Activated gamma-delta T cell (primary cell): ENCODE data around the gene SCAMP5.

Experiments used
- DNase-seq: peaks from one replicate; lab custom pipeline; 2025; lab: John Stamatoyannopoulos, UW

The SCAMP5 gene

DNA sequence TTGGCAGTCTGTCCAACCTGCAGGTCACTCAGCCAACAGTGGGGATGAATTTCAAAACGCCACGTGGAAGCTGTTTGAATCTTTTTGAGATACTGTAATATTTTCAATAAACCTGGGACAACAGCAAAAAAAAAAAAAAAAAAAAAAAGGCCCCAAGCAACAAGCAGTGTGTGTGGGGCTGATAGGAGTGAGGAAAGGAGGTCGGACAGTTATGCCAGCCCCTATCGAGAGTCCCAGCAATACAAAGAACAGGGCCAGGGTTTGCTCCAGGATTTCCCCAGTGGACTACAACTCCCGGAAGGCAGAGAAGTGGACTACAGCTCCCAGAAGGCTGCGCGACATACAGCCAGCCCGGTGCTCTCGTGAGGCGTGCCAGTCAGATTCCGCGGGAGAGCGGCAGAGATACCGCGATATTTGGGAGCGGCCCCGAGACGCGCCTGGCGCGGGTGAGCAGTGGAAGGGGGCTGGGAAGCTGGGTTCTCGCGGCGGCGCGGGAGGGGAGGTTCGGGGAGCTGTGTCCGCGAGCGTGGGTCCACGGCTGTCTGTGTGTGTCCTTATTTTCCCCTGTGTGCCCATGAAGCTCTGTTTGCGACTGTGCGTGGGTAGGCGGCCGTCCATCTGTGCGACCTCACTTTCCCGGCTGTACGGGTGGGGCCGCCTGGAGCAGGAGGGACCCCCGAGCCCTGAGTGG, 28.0 kb downstream of the SCAMP5 start, which contains the start of gene PPCDC:
Gene PPCDC, plus strand, starts transcription at position 410 of the 691 bp plus-strand sequence. CDS start 4,729 bp downstream, outside the sequence.
- peak; percentile 77 for DNase-seq

DNA sequence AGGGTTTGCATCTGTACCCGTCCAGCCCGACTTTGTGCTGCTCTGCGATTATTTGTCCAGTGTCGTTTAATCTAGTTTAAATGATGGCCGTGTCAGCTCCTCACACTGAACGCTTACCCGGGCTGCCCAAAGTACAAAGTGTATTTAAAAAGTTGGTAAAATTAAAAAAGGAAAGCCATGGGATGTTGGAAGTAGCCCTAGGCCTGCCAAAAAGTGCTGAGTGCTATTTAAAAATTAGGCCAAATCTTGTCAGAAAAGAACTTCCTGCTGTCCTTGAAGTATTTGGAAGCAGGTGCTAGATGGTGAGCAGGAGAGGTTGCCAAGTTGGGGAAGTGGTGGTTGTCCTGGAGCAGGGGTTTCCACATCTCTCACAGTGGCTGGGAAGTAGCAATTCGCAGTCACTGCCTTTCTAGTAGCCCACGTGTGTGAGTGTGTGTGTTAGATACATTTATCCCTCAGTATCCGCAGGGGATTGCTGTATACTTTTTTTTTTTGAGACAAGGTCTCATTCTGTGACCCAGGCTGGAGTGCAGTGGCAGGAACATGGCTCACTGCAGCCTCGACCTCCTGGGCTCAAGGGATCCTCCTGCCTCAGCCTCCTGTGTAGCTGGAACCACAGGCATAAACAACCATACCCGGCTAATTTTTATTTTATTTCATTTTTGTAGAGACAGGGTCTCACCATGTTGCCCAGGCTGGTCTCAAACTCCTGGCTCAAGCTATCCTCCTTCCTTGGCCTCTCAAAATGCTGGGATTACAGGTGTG, 28.7 kb downstream of the SCAMP5 start:
- no peak for DNase-seq

DNA sequence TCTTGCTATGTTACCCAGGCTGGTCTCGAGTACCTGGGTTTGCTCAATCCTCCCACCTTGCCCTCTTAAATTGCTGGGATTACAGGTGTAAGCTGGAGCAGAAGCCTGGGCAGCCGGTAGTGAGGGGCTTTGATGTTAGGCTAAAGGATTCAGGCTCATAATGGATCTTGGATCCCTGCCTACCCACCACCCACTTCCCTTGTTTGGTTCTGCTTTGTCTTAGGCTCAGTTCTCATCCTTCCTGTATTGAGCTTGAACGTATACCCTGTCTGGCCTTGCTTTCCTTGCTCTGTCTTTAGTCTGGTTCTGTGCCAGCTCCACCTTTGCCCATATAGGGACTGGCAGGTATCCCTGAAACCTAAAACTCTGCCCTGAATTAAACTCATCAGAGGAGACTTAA, 29.7 kb downstream of the SCAMP5 start:
- no peak for DNase-seq

DNA sequence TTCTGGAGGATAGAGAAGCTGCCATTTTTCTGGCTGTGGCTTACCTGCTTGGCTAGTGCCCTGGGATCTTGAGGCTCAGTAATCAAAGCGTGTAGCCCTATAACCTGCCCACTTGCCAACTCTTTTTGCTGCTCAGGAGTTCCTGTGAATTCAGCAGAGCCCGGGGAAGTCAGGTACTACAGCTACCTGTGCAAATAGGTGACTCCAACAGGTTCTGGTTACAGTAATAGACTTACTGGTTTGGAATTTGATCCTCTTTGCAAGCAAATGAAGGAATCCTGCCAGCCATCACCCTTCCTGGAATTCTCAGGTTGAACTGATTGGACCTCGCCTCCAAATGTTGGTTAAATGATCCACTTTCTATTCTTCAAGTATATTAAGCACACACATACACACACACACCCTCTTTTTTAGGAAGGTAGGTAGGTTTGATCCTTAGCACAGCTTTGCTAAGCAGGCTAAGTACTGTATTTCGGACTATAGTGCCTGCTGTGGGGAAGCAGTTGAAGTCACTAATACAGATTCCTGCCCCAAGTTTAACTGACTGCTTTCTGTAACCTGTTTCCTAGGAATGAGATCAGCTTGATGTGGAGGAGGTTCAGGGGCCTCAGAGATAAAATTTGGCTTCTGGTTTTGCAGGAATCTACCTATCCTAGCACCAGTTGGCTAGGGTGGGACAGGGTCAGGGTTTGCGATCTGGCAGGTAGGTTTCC, 30.3 kb downstream of the SCAMP5 start:
- no peak for DNase-seq

DNA sequence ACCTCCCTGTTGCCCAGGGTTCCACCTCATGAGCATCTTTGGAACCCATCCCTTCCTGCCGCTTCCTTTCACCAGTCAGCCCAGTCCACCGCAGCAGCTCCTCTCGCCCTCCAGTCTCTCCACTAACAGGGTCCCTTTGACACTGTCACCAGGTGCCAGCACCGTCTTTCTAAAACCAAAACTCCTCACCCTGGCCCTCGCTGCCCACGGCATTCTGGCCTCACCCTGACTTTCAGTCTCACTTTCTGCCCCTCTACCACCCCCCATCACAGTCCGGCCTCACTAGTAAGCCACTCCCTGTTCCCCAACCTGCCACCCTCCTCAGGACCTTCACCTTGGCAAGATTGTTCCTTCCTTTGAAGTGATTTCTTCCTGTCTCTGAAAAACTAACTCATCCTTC, 32.2 kb downstream of the SCAMP5 start:
- no peak for DNase-seq

DNA sequence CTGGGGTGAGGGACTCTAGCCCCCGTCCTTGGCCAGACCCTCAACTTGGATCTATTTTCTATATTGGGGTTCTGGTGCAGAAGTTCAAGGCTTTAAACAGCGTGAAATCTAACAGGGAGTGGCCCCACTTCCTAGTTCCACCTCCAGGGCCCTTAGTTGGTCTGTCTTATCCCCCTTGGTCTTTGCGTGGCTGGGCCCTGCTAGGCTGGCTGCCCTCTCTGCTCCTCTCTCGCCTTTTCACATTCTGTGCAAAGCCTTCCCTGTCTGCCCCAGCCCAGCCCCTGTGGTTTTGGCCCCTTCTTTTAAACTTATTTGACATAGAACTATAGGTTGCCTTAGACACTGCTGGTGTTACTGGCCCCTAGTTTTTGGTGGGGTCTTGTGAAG, 33.6 kb downstream of the SCAMP5 start:
- DNase-seq: no peak

DNA sequence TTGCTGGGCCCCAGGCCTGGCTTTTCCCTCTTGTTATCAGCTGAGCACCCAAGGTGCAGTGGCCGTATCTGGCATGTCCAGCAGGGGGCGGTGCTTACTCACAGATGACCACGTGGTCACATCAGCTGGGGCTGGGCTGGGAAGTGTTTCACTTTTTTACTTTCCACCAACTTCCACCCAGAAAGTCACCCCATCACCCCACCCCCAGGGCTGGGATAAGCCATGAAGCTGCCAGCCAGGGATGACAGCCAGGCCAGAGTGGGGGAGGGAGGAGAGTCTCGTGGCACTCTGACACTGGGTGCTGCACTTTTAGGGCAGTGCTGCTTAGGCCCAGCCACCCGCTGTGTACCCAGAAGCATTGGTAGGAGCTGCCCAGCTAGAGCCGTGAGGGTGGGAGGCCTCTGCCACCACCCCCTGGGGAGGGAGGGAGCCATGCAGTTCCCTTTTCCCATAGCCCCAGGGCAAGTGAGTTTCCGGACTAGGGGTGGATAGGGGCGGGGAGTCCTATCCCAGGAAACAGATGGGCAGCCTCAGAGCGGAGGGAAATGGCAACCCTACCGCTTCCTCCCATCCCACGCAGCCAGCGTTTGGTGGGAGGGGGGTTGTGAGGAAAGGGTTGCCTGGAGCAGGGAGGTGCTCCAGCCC, 34.1 kb downstream of the SCAMP5 start:
- DNase-seq: peak; percentile 34

DNA sequence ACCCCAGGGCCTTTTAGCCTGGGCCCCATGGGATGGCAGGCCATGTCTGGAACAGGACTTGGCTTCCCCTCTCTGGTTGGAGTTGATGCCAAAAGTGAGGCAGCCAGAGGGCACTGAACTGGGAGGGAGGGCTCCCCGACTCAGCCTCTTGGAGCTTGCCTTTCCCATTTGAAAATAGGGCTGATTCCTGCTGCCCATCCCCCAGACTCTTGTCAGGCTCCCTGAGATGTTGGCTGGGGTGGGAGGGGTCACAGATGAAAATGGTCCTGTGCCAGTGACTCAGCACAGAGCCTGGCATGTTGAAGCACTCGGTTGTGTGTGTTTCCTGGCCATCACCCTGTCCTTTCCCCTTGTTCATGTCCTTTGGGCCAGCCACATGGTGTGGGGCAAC, 34.7 kb downstream of the SCAMP5 start:
- no peak for DNase-seq

DNA sequence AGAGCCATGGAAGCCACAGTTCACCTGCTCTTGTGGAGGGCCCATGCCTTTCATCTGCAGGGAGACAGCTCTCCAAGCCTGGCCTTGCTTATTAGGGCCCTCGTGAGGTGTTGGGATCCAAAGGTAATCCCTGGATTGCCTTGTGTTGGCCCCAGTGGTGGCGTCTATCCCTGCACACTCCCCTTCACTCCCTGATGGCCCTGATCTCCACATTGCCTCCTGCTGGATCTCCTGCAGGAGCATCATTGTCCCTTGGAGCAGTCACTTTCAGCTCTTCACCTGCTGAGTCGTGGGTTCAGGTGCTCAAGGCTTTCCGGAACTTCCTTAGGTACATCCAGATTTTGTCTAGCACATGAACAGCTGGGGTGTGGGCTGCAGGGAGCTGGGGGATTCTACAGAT, 35.1 kb downstream of the SCAMP5 start:
- DNase-seq: no peak

DNA sequence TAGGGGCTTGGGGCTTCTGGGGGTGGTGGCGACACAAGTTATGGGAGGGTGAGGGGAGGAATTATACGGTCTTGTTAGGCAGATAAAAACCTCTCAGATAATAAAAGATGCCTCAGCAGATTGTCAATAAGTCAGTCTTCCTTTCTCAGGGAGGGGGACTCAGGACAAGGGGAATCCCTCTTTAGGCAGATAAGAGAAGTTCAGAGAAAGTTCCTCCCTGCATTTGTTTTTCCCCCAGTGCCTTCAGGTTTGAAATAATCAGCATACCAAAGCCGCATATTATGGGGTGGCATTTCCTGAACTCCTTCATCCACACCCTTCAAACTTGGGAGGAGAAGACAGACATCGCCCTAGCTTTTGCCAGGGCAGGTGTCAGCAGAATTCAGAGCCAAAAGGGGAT, 36.5 kb downstream of the SCAMP5 start:
- DNase-seq: no peak

DNA sequence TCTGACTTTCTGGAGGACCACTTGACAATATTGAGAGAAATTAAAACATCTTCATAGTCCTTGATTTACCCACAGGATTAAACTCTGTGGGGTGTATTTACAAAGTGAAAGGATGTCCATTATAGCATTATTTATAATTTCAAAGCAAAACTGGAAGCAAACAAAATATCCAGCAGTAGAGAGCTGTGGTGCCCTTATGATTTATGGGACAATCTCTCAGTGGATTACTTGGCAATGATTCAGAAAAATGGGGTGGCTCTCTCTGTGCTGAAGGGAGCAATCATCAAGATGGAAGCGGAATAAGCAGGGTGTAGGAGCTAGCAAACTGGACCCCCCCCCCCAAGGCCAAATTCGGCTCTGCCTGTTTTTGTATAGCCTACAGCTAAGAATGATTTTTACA, 37.0 kb downstream of the SCAMP5 start:
- DNase-seq: no peak

DNA sequence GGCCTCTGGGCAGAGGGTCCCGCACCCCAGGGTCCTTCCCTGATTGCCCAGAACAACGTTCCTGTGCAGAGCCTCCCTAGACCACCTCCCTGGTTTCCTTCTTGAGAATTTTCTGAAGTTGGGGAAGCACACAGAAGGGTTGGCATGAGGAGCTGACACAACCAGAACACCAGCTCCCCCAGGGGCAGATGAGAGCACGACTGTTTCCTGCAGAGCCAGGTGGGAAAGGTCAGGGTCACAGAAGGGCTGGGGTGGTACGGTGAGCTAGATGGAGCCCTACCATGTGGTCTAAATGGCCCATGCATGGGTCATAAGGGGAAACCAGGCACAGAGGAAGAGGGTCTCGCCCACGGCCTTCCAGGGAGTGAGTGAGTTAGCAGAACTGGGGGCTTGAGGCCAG, 38.4 kb downstream of the SCAMP5 start:
- no peak for DNase-seq

DNA sequence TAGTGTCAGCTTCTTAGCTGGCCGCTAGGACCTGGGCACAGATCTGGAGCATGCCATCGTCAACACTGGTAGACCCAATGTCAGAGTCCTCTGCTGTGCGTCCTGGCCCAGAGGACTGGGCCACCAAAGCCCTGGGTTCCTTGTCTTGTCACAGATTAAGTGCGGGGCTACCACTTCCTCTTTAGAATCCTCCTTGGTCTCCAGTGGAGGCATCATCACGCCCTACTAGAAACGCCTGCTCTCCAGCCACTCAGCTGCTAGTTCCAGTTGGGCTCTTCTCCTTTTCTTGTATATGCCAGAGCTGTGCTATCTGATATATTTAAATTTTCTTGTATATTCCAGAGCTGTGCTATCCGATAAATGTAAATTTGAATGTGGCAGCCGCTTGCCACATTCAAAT, 39.3 kb downstream of the SCAMP5 start:
- no peak for DNase-seq

DNA sequence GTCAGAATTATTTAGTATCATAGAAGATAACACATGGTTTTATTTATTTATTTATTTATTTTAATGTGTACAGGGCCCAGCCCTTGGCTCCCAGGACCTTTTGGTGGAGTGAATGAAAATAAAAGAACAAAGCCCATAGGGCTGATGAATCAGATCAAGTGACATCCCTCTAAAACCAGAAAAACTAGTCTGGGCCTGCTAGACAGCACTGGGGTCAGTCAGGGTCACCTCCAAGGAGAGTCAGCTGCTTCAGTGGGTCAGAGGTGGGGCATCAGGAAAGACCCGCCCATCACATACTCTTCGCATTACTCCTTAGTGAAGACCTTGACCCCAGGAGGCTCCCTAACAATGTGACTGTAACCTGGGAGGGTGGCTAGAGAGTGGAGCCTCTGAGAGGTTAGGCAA, 40.9 kb downstream of the SCAMP5 start:
- no peak for DNase-seq

DNA sequence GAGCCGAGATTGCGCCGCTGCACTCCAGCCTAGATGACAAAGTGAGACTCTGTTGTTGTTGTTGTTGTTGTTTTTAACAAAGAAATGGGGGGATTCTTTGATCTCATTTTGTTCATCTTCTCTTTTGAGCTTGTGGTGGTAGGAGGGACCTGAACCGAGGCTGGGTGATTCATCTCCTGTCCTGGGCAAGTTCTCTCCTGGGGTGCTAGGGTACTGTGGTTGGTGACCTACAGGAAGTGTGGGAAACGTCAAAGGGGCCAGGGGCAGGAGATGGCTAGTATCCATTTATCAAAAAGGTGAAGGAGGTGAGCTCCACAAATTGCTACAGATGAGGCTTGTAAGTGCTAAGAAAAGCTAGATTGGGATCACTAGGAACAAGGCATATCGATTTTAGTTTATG, 42.3 kb downstream of the SCAMP5 start:
- DNase-seq: no peak

DNA sequence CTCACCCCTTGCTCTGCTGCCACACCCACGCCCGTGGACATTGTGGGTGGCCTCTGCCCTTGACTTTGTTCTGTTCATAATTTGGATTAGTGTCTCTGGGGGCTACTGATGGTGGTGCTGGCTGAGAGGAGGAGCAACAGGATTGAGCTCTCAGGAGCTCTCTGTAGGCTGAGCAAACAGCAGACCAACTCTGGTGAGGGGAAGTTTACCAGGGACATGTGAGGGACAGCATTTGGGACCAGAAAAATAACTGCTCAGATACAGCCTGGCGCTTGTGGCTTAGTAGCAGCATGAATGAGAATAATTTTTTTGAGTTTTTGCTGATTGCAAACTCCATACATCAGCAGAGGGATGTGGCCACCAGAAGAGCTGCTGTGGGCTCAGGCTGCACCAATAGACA, 42.9 kb downstream of the SCAMP5 start:
- DNase-seq: no peak

DNA sequence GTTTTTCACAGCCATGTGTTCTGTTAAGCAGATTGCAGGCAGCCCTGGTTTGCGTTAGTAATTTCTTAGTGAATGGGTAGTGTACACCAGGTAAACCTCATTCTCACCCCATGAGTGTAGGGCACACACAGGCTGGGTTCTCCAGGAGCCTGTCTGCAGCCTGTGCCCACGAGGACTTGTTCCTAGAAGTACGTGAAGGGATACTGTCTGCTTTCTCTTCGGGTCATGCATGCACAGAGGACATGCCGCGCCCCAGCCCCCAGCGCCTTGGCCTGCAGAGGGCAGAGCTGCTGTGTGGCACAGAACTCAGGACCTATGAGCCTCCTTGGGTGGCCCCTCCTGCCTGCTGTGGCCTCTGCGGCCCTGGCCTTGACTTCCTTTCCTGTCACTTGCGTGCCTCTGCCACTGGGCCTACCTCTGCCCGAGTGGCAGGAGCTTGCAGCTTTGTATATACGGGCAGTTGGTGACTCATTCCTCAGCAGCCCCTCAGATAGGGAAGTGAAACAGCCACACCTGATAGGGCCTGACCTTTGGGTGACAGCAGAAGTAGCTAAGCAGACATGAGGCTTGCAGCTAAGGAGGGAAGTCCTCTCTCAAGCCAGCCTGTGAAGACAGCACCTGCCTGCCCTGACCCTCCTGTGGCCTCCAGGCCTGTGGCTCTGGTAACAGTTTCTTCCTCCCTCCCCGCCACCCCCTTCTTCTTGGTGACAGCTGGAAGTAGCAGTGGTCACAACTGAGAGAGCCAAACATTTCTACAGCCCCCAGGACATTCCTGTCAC, 47.6 kb downstream of the SCAMP5 start:
- peak; percentile 33 for DNase-seq

DNA sequence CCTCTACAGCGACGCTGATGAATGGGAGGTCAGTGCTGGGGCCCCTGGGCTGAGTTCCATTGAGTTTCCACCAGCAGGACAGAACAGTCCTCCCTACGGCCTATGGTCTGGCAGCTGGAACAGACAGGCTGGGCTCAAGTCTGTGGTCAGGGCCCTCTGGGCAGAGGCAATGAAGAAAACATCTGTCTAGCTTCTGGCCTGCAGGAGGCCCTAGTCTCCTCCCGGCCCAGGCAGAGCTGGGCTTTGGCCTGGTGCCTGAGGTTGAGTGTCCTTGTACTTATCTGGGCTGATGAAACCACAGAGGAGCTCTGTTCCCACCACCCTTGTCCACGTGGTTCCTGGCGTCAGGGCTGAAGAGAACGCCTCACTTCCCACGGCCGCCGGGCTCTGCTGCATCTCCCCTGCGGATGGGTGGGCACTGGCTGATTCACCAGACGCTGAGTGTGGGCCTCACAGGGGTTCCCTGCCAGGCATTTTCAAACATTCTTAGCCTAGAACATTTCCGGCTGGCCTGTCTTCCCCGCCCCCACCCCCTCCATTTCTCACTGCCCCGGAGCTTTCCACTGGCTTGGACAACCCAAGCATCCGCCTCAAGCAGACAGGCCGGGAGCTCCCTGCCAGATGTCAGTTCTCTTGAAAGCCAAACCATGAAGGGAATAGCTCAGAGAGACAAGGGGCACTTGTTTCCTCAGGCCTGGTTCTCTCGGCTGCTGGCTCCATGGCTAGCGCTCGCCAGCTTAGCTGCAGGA, 48.3 kb downstream of the SCAMP5 start:
- no peak for DNase-seq

DNA sequence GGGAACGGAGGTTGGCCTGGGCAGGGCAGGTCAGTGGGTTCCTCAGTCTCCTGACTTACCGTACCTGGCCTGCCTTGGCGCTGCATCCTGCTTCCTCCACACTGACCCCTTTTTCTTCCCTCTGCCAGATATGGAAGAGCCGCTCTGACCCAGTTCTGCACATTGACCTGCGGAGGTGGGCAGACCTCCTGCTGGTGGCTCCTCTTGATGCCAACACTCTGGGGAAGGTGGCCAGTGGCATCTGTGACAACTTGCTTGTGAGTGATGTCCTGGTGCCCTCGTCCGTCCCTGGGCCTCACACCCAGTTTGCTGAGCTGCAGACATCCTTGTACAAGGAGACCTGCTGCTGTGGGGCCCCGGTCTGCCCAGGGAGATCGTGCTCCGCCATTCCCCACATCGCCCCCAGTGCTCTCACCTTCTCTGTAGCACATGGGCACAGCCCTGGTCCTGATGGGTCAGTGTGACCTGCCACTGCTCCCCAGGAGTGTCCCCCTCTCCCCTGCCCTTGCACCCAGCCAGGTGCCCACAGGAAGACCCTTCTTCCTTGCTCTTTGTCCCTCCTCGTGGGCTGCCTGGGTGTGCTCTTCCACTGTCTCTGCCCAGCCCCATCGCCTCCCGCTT, 49.0 kb downstream of the SCAMP5 start:
- no peak for DNase-seq

DNA sequence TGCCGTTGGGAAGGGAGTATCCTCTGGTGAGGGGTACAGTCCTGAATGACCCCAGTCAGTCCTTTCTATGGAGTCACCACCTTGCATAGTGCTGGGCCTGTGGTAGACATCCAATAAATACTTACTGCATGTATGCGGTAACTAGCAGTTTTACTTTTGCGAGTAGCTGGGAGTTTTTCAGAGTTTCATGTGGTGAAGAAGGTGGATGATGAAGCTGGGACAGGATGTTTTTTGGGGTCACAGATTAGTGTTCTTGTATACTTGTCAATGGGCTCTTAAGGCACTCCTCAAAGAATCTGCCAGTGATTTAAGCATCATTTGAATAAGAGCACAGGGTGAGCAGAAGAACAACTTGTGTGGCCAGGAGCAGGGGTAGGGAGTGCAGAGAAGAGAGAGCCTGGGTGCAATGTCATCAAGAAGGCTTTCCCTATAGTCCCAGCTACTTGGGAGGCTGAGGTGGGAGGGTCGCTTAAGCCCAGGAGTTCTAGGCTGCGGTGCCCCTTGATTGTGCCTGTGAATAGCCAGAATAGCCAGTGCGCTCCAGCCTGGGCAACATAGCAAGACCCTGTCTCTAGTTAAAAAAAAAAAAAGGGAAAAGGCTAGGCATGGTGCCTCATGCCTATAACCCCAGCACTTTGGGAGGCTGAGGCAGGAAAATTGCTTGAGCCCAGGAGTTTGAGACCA, 50.1 kb downstream of the SCAMP5 start:
- no peak for DNase-seq
